ENCODE measurements around the gene ACTR3C.
"Not testable (repeated sequence)": the region's sequence is repeated elsewhere in the genome, so short reads cannot be mapped to it uniquely, and the experiment has no call there.

ACTR3C gene

GRCh38 chr7:150312649-150313366 lies 10.5 kb downstream of the ACTR3C start:
- not testable (repeated sequence) for DNase-seq

- DNase-seq = no peak
These were observed 11.6 kb downstream of the ACTR3C start for GRCh38 chr7:150311711-150312110.

DNA sequence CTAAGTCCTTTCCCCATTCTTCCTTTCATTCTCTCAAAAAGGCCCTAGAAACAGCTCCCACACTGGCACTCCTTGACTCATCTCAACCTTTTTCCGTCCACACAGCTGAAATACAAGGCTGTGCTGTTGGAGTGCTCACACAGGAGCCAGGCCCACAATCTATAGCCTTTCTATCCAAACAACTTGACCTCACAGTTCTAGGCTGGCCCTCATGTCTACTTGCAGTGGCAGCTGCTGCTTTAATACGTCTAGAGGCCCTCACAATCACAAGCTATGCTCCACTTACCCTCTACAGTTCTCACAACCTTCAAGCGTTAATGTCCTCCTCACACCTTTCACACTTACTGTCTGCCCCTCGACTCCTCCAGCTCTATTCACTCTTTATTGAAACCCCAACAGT lies 12.2 kb downstream of the ACTR3C start:
- no peak for DNase-seq

- DNase-seq = no peak
These were observed 14.8 kb downstream of the ACTR3C start for GRCh38 chr7:150308575-150308974.

- no peak for DNase-seq
These were observed 15.4 kb downstream of the ACTR3C start for GRCh38 chr7:150307904-150308303.

DNA sequence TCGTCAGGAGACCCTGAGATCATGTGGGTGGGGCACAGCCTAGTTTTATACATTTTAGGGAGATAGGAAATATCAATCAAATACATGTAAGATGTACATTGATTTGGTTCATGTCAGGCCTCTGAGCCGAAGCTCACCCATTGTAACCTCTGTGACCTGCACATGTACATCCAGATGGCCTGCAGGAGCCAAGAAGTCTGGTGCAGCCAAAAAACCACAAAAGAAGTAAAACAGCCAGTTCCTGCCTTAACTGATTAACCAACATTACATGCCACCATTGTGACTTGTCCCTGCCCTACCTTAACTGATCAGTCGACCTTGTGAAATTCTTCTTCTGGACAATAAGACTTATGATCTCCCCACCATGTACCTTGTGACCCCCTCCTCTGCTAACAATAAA lies 16.2 kb downstream of the ACTR3C start:
- DNase-seq = no peak

- not testable (repeated sequence) for DNase-seq
These were observed 17.0 kb downstream of the ACTR3C start for GRCh38 chr7:150306377-150306776.

- not testable (repeated sequence) for DNase-seq
These were observed 17.5 kb downstream of the ACTR3C start for GRCh38 chr7:150305903-150306284.

DNA sequence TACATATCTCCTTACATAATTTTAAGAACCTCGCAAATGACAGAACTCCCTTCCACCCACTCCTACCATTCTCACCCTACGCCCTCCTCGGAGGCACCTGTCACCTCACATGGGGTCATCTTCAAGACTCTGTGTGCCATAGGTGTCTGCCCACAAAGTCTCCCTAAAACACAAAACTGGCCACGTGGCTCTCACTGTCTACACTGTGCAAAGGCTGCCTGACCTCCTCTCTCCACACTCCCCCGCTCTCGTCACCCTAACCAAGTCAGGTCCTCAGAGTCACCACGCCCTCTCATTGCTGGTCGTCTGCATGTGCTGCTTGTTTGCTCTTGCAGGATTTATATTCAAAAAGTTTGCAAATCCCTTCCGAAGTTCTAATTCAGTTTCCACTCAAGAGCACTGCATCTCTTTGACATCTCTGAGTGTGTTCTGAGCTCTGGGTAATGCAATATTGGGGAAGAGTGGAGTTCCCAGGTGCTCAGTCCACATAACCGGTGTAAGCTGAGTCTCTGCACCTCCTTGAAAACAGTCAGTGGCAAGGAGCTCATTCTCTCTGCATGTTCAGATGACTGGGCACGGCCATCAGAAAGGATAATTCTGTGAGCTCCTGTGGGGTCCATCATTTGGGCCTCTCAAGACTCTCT lies 18.0 kb downstream of the ACTR3C start:
- not testable (repeated sequence) for DNase-seq

DNA sequence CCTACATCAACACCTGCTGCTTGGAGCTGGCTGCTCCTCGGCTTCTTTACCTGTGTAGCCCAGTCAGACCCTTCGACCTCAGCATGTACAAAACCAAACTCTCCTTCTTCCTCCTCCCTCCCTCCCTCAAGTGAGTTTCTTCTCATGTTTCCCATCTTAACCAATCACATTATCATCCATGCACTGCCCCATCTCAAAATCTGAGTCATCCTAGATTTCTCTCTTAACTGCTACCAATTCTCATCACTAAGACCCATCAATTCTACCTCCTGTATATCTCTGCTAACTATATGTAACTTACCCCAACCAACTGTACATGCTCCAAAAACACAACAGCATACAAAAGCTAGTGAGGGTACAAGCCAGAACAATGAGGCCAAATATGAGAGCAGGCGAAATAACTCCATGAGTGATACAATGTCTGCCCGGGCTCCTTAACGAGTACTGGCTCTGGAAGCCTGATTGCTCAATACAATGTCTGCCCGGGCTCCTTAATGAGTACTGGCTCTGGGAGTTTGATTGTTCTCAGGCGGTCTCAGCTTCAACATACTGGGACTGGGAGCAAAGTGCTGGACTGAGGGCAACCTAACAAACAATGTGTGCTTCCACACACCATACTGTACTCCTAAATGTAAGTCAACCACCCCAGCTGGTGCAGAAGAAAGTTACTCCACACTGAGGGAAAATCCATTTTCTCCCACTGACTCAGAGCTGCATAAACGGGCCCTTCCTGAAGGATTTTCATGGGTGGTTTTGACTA lies 18.7 kb downstream of the ACTR3C start:
- DNase-seq = not testable (repeated sequence)

DNA sequence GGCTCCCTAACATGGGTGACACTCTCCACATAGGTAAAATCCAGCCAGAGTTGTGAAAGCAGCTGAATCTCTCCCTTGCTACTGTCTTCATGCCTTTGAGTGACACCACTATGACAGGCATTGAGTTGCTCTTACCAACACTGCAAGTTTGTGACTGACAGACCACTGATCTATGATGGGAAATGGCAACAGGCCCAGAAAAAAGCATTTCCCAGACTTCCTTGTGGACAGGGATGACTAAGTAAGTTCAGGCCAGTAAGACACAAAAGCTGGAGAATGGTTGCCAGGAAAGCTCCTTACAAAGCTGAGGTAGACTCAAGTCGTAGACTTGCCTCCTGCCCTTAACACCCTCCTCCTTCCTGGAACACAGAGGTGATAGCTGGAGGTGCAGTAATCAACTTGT lies 20.4 kb downstream of the ACTR3C start:
- not testable (repeated sequence) for DNase-seq

- DNase-seq = not testable (repeated sequence)
These were observed 25.4 kb downstream of the ACTR3C start for GRCh38 chr7:150297978-150298377.

DNA sequence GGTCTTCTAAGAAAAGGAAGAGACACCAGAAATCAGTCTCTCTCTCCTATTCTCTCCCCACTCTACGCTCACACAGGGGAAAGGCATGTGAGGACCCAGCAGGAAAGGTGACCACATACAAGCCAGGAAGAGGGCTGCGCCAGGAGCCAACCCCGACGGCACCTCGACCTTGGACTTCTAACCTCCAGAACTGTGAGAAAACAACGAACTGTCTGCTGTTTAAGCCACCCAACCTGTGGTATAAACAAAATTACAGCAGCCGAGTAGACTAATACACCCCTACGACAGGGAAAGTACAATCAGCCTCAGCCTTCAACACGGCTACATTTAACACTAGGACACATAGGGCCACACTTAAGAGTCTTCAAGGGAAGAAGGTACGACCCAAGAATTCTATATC lies 26.5 kb downstream of the ACTR3C start:
- not testable (repeated sequence) for DNase-seq

GRCh38 chr7:150295614-150296013 lies 27.7 kb downstream of the ACTR3C start:
- DNase-seq = not testable (repeated sequence)

DNA sequence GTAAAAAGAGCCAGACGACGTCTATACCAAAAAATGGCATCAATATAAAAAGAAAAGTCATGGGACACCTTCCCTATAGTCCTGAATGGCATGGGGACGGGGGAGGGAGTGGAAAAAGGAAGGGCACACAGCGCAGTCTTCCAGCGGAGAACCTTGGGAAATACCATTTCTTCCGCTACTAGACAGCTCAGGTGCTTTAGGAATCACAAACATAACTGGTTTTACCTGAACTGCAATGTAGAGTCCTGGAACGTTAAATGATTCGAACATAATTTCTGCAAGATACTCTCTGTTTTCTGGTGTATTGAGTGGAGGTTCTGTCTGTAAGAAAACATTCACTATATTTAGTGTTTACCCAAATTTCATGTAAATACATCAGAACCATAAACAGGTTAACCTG lies 28.3 kb downstream of the ACTR3C start:
- DNase-seq = not testable (repeated sequence)

DNA sequence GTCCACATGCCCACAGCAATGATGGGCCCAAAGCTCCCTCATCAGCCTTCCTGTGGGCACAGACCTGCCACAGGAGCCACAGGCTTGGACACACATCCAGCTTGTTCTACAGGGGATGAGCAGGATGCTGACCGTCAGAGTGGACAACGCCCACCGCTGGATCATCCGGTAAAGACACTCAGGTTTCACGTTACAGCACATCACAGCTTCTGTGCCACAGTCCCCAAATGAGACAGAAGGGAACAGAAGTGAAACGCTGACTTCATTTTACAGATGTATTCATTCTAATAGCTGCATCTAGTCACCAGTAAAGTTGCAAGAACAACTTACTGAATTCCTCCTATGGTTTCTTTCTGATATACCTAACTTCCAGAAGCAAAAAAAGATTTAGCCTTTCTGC lies 33.0 kb downstream of the ACTR3C start:
- not testable (repeated sequence) for DNase-seq

- not testable (repeated sequence) for DNase-seq
These were observed 34.5 kb downstream of the ACTR3C start for GRCh38 chr7:150288816-150289215.

DNA sequence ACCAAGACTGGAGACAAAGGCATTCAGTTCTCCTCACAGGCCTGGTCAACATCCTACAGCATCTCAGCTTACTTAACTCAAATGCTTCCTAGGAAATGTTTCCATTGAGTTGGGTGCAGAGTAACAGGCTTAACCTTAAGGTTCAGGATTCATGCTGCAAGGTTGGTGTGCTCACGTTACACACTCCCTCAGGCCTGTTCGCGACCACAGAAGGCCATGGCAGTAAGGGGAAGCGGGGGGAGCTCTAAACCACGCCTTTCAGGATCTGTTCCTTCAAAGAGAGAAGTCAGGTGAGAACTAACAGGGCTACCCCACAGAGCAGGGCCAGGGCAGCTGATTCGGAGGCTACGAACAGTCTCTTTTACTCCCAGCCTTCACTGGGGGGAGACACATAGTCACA lies 35.5 kb downstream of the ACTR3C start:
- not testable (repeated sequence) for DNase-seq

DNA sequence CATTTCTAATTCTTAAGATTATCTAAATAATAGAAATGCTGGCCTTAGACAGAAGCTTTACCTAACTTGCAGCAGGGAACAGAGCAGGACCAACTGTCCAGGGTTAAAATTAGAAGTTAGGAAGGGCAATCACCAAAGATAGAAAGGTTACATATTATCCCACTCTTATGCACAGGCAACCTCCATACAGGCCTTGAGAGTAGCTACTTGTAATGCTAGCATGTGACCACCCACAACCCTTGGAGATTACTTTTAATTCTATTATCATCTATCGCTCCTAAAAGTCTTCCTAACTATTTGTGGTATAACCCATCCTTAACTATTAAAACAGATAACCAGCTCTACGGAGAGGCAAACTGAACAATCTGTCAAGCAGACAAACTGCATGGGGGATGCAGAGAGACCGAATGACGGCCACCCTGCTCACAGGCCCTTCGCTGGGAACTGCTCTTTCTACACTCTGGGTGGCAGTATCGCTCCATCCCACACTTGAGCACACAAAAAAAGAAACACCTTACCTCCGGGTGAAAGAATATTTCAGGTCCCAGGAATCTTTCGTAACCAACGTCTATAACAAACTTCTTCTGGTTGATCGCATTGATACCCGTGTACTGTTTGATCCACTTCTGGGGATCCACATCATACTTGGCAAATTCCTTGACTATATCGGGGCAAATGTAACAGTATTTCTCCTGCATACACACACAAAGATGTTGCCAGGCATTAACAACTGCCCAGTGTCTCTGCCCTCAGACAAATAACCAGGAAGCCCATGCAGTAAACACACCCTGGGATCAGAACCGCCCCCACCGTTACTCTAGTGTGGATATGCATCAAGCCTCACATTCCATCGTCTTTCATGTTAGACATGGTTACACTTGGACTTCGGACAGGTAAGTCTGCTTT lies 37.2 kb downstream of the ACTR3C start:
- peak; percentile 54 for DNase-seq

- not testable (repeated sequence) for DNase-seq
These were observed 39.7 kb downstream of the ACTR3C start for GRCh38 chr7:150283608-150284007.

- not testable (repeated sequence) for DNase-seq
These were observed 40.2 kb downstream of the ACTR3C start for GRCh38 chr7:150283111-150283510.

DNA sequence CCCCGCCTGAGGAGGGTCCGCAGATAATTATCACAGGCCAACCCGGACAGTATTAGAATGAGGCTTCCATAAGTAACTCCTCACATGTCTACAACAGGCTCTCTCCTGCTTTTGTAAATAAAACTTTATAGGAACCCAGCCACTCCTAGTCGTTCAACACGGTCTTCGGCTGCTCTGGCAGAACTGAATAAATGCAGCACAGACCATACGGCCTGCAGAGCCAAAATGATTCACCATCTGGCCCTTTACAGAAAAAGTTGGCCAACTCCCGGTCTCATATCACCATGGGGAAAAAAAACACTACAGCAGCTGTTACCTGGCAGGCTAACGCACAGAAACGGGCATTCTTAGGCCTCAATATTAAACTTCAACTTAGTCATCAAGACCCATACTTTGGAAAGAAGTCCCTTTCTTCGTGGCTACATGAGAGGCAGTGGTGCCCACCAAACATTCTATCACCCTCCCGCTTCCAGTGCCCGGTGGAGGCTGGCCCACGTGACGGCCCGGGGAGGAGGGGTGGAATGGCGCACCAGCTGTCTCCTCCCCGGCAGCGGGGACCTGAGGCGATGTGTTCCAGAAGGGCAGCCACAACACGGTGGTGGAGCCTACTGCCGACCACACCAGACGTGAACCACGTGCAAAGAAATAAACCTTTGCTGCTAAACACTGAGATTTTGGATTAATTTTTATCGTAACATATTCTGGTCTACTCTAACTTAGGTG lies 41.5 kb downstream of the ACTR3C start:
- not testable (repeated sequence) for DNase-seq
